Stimulated activated CD8-positive, alpha-beta memory T cell treated with anti-CD3 and anti-CD28 coated beads, Interleukin-4, amount 100 ng/mL, for 1 hour (primary cell): ENCODE measurements around the gene TRIM72.
"Not testable (repeated sequence)": the region's sequence is repeated elsewhere in the genome, so short reads cannot be mapped to it uniquely, and the experiment has no call there.

Experiments
- DNase-seq, 2 donors: peaks; one replicate each; pipeline ENCODE4 v3.0.0-alpha.2; 2020; ENCODE audit warnings: low read depth in 2 of 2, low spot score in 1 of 2

TRIM72 gene

DNA sequence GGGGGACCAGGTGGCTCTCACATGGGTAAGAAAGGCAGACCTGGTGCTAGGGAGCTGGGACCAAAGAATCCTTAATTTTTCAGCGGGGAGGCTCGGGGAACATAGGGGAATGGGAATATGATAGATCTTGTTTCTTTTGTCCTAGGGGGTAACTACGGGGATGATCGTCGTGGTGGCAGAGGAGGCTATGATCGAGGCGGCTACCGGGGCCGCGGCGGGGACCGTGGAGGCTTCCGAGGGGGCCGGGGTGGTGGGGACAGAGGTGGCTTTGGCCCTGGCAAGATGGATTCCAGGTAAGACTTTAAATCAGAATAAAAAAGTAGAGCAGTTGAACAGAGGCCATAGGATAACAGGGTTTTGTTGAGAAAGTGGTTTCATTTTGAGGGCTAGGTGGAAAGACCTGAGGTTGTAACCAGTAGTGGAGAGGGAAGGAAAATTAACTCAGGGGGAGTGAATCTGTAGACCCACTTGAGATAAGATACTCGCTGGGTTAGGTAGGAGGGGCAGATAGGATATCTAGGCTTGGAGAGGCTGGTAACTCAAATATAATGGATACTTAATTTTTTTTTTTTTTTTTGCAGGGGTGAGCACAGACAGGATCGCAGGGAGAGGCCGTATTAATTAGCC lies 23.0 kb upstream of the TRIM72 start:
- DNase-seq: no peak

- no peak for DNase-seq
Measured at GRCh38 chr16:31191697-31192428, 22.1 kb upstream of the TRIM72 start.

DNA sequence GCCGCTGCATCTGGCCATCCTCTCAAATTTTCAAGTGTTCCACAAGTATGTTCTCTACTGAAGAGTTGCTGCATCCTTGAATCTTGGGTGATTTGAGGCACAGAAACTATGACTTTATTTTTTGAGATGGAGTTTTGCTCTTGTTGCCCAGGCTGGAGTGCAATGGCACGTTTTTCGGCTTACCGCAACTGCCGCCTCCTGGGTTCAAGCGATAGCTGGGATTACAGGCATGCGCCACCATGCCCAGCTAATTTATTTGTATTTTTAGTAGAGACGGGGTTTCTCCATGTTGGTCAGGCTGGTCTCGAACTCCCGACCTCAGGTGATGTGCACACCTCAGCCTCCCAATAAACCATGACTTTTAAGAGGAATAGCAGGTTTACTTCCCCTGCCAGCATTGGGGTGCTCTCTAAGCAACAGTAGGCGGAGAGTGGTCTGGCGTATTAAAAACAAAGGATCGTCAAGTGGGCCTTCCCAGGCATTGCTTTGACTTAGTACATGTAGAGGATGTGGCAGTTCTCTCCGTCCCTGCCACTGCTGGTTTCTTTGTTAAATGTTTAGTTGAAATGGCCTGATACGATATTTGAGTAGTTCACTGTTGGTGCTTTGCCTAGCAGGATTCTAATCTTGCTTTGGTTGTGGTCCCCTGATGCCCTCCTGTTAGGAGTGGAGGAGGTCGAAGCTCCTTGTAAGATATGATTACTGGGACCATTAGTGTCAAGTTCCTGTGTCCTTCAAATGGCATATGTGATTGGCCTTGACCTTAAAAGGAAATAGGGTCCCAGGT lies 20.9 kb upstream of the TRIM72 start:
- DNase-seq: no peak

GRCh38 chr16:31193874-31194273 lies 20.0 kb upstream of the TRIM72 start:
- no peak for DNase-seq

- DNase-seq: no peak
Measured at GRCh38 chr16:31194898-31195297, 19.0 kb upstream of the TRIM72 start.

- DNase-seq: not testable (repeated sequence)
Measured at GRCh38 chr16:31195861-31196260, 18.1 kb upstream of the TRIM72 start.

DNA sequence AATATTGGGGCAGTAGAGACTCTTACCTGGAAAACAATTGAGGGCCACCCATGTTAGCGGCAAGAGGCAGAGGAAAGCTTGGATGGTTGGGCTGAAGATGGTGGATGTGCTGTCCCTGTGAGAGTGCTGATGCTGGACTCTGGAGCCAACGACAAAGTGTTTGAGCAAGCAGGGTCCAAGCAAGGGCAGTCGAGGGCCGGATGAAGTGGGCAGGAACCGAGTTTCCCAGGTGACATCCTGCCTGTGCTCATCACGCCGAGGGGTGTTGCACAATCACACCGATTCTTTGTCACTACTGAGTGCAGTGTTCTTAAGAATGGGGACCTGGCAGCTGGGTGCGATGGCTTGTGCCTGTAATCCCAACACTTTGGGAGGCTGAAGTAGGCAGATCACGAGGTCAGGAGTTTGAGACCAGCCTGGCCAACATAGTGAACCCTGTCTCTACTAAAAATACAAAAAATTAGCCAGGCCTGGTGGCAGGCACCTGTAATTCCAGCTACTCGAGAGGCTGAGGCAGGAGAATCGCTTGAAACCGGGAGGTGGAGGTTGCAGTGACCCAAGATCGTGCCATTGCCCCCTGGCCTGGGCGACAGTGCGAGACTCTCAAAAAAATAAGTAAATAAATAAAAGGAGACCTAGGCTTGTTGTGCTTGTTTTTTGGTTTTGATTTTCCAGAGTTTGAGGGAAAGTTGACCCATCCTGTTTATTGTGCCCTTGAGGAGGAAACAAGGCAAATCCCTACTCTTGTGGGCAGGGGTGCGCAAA lies 17.4 kb upstream of the TRIM72 start:
- DNase-seq: no peak

DNA sequence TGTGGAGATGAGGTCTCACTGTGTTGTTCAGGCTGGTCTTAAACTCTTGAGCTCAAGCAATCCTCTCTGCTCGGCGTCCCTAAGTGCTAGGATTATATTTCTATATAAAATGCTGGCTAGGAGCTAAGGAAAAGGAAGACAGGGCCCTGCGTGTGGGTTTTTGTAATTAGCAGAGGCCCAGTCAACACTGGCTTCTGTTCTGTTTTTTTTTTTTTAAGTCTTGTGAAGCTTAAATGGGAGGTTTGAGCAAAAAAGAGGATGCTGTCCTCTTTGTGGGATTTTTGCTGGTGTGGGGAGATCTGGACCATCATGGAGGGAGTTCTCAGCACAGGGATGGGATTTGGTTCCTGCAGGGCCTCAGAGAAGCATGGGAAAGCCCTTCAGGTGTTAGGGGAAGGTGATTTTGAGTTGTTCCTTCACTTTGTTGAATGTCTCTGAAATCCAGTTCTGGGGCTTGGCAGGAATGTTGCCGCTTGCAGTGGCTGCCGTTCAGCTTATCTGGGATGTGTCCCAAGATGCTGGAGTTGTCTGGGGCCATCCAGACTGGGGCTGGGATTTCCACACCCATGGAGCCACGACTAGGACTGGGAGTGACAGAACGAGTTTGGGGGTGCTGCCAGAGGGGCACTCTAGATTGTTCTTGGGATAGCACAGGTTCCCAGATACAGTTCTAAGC lies 15.6 kb upstream of the TRIM72 start:
- DNase-seq: no peak

DNA sequence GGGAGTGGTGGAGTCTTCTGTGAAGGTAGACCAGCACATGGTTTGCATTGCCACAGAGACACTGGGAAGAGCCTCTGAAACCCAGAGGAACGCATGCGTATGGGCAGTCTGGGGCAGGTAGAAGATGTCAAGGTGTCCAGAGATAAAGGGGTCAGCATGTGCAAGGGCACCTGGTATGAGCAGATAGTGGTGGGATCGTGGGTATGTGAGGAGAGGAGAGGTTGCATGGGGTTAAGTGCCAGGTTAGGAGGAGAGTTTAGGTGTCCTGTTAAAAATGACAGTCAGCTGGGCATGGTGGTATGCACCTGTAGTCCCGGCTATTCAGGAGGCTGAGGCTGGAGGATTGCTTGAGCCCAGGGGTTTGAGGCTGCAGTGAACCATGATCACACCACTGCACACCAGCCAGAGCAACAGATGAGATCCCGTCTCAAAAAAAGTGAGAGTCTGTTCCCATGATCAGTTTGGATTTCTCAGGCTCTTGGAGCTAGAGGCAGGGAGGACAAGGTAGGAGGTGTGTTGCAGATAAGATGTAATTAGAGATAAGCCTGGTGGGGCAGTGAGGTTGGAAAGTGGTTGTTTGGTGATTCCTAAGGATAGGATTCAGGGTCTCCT lies 14.4 kb upstream of the TRIM72 start:
- DNase-seq: no peak

- not testable (repeated sequence) for DNase-seq
Measured at GRCh38 chr16:31200111-31200510, 13.8 kb upstream of the TRIM72 start.

GRCh38 chr16:31200821-31201568 lies 12.9 kb upstream of the TRIM72 start:
- peak in 1 of 2 donors; percentile 27 for DNase-seq

DNA sequence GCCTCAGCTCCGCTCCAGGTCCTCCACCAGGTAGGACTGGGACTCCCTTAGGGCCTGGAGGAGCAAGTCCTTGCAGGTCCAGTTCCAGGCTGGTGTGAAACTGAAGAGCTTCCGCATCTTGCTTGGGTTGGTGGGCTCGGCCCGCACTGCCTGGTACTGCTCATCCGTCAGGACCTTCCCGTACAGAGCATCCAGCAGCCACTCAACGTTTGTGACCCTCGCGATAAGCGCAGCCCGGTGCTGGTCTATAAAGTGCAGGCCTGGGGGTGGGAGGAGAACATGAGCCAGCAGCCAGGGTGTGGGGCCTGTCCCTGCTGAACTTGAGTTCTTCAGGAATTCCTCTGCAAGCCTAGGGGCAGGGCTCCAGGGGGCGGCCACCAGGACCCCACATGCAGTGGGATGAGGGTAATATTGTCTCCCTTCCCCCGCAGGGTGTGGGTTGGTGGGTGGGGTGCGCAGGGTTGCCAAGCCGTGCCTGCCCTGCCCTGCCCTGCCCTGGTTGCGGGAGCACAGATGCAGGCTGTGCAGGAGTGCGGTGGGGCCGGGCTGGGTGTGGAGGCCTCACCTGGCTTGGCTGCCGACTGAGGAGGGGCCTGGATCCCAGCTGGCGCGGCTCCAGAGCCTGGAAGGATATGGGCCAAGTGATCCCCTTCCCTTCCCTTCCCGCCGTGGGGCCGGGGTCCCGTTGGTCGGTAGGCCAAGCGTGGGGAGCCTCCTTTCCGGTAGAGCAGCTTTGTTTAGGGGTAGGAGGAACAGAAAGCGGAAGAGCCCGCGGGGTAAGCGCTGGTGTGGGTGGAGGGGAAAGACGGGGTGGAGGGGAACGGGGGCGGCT lies 12.1 kb upstream of the TRIM72 start:
- DNase-seq: no peak

DNA sequence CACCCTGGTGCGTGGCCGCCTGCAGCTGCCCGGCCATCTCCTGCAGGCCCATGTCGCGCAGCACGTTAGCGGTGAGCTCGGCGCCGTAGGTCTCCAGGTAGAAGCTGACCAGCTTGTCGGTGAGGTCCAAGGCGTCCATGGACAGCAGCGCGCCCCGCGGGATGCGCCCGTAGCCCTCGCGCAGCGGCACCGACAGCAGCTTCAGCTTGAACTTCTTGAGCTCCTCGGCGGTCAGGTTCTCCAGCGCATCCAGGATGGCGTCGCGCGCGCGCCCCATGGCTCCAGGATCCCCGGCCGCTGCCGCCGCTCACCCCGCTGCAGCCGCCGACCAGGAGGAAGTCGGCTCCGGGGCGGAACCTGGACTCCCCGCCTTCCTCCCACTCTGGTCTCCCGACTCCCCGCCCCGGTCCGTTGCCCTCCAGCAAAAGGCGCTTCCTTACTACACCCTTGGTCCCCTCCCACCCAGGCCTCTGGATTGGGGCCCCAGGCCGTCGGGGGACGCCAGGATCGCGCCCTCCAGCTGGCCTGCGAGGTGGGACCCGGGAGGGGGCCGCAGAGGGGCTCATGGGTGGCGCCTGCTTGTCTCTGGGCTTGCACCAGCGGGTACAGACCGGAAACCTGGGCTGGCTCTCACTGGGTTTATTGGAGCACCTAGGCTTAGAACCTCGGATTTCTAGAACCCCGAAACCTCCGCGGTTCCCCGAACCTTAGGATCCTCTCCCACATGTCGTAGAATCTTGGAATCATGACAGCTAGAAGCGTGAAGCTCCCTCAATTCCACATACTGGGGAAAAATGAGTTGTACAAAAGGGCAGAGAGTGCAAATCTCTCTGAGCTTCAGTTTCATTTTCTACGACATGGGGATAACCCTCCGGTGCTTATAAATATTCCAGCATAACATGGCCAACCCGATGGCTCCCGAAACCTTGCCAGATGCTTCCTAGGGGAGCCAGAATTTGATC lies 11.2 kb upstream of the TRIM72 start, which contains the start of gene PYCARD:
Gene PYCARD, minus strand, starts transcription at position 347 of the 962 bp plus-strand sequence. Its CDS starts 70 bp downstream, at position 277.
- no peak for DNase-seq

- no peak for DNase-seq
Measured at GRCh38 chr16:31204871-31205666, 8.8 kb upstream of the TRIM72 start.

GRCh38 chr16:31206776-31207175 lies 7.1 kb upstream of the TRIM72 start:
- DNase-seq: no peak

- DNase-seq: no peak
Measured at GRCh38 chr16:31213342-31213741, 577 bp upstream of the TRIM72 start.
